ENCODE measurements around the gene ZNF417. TPM values are rescaled to one million over a fixed set of nuclear protein-coding genes. Genes with fewer than 3 reads are reported as not detected.
"Not testable (repeated sequence)": the region's sequence is repeated elsewhere in the genome, so short reads cannot be mapped to it uniquely, and the experiment has no call there.

ZNF417 gene
- total RNA-seq, 1 donor from 2014 or later, result 14.2 TPM

DNA sequence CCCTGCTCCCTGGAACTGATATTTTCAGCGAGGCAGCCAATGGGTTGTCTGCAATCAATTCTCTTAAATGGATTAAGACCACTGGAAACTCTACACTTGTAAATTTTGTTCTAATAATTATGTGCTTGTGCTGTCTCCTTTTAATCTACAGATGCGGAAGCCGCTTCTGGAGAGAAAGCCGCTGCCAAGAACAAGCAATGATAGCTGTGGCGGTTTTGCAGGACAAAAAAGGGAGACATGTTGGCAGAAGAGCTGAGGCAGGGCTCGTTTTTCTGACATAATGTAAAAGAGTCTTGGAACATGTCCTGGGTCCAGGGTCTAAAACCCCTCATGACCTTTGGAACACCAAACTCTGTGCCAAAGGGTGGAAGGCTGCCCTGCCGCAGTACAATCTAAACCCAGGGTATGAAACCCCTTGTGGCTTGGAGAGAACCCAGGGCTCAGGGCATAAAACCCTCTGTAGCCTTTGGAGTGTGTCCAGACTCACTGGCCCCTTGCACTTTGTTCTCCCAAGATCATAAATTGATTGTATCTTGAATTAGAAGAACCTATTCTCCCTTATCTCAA is 12.7 kb downstream of the ZNF417 start:
- no peak for DNase-seq (ENCODE audit: low read depth)
- H3K36me3 ChIP-seq (ENCODE audit: control insufficient read depth, insufficient read depth, low read length), result no peaks in the 10 kb centered on the region
- FAIRE-seq, result no peak
- TF ChIP-seq, protein P1, sequence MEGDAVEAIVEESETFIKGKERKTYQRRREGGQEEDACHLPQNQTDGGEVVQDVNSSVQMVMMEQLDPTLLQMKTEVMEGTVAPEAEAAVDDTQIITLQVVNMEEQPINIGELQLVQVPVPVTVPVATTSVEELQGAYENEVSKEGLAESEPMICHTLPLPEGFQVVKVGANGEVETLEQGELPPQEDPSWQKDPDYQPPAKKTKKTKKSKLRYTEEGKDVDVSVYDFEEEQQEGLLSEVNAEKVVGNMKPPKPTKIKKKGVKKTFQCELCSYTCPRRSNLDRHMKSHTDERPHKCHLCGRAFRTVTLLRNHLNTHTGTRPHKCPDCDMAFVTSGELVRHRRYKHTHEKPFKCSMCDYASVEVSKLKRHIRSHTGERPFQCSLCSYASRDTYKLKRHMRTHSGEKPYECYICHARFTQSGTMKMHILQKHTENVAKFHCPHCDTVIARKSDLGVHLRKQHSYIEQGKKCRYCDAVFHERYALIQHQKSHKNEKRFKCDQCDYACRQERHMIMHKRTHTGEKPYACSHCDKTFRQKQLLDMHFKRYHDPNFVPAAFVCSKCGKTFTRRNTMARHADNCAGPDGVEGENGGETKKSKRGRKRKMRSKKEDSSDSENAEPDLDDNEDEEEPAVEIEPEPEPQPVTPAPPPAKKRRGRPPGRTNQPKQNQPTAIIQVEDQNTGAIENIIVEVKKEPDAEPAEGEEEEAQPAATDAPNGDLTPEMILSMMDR (IDR thresholded peaks at IDR 0.05; ENCODE audit: insufficient read depth, low read length, severe bottlenecking), result no peak
- no peak overlapping the region for H3K4me3 ChIP-seq (ENCODE audit: low read depth, low read length)
- no peaks in the 10 kb centered on the region for H3K27me3 ChIP-seq (ENCODE audit: control insufficient read depth, insufficient read depth, low read length)

DNA sequence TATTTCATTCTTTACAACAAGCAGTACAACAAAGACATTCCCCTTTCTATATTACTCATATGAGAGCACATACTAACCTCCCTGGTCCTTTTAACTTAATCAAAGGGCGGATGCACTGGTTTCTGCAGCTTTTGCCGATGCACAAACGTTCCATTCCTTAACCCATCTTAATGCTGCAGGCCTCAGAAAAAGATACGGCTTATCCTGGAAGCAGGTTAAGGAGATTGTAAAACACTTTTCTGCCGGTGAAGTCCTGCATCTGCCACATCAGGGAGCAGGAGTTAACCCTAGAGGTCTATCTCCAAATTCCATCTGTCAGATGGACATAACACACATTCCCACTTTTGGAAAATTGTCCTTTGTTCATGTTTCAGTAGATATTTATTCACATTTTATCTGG is 16.1 kb downstream of the ZNF417 start:
- H3K36me3 ChIP-seq (ENCODE audit: control insufficient read depth, insufficient read depth, low read length), result no peaks in the 10 kb centered on the region
- H3K27me3 ChIP-seq (ENCODE audit: control insufficient read depth, insufficient read depth, low read length), result no peaks in the 10 kb centered on the region
- no peak for FAIRE-seq
- no peak overlapping the region for H3K4me3 ChIP-seq (ENCODE audit: low read depth, low read length)
- TF ChIP-seq, protein P1 (IDR thresholded peaks at IDR 0.05; ENCODE audit: insufficient read depth, low read length, severe bottlenecking), result no peak
- no peak for DNase-seq (ENCODE audit: low read depth)

DNA sequence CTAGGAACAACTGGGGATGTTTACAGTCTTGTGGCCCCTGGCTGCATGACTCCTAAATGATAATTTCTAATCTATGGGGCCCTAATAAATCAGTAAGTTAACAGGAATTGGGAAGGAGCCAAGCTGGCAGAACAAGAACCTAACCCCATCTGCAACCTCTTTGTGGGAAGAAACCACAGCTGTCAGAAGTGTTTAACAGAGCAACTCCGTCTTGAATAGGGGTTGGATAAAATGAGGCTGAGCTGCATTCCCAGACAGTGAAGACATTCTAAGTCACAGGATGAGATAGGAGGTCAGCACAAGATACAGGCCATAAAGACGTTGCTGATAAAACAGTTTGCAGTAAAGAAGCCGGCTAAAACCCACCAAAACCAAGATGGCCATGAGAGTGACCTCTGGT is 25.7 kb downstream of the ZNF417 start:
- H3K4me3 ChIP-seq (ENCODE audit: low read depth, low read length); FAIRE-seq; H3K27me3 ChIP-seq (ENCODE audit: control insufficient read depth, insufficient read depth, low read length); H3K36me3 ChIP-seq (ENCODE audit: control insufficient read depth, insufficient read depth, low read length): not testable (repeated sequence)
- DNase-seq (ENCODE audit: low read depth), result peak; percentile 42

DNA sequence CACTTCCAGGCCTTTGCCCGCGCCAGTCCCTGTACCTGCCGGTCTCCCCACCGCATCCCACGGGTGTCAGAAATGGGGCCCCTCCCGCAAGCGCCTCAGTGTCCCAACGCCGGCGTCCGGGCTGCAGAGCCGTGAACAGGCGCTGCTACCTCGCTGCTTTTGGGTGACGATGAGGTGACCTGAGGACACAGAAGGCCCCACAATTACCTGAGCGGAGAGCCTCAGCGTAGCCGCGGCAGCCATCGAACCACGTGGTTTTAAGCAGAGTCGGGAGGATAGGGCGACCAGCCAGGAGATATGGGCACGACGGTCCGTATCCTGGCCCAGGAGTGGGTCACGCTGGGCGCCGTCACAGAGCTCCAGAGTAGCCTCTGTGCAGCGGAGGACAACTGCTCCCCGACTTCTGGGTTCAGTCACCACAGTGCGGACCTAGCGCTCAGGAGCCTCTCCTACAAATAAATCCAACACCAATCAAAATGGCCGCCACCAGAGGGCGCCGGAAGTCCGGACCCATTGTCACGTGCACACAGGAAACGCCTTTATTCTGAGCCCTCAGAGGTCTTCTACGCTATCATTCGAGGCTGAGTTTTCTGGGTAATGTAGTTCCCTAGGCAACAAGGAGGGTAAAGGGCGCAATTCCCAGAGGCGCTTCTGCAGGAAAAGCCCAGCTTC is 27.7 kb downstream of the ZNF417 start, which contains the start of gene ZNF814:
ZNF814 (minus strand) TSS at position 478 of the 672 bp plus-strand sequence; CDS start at position 243, 235 bp downstream.
- Histone ChIP-seq H3K36me3 (ENCODE audit: control insufficient read depth, insufficient read depth, low read length) (peaks cover 2% of the 10 kb centered on the region), H3K27me3 (ENCODE audit: control insufficient read depth, insufficient read depth, low read length) (no peaks in the 10 kb centered on the region), H3K4me3 (ENCODE audit: low read depth, low read length) (peak within 1 kb of the TSS; percentile 83)
- DNase-seq (ENCODE audit: low read depth) (peak; percentile 67), FAIRE-seq (no peak)
- TF ChIP-seq, protein P1 (IDR thresholded peaks at IDR 0.05; ENCODE audit: insufficient read depth, low read length, severe bottlenecking), result peak; percentile 47

DNA sequence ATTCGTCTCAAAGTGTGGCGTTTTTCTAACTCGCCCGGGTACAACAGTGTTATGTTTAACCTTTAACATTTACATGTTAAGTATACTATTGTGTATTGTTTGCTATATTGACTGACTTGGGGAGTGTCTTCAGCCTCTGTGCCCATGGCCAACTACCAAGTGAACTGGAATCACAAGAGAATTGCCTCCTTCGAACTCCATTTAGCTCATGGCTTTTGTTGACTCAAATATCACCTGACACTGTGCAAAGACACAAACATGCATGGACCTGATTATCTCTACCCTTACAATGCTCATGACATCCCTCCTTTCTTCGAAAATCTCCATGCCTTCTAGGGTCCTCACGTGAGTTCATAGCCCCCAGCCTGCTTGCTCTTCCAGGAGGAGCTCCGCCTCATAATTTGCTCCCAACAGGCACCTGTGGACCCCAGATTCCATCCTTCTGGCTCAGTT is 28.3 kb downstream of the ZNF417 start:
- FAIRE-seq, result no peak
- Histone ChIP-seq H3K4me3 (ENCODE audit: low read depth, low read length) (peak overlapping the region; percentile 83), H3K36me3 (ENCODE audit: control insufficient read depth, insufficient read depth, low read length) (peaks cover 2% of the 10 kb centered on the region), H3K27me3 (ENCODE audit: control insufficient read depth, insufficient read depth, low read length) (no peaks in the 10 kb centered on the region)
- TF ChIP-seq, protein P1 (IDR thresholded peaks at IDR 0.05; ENCODE audit: insufficient read depth, low read length, severe bottlenecking), result no peak
- peak; percentile 54 for DNase-seq (ENCODE audit: low read depth)

DNA sequence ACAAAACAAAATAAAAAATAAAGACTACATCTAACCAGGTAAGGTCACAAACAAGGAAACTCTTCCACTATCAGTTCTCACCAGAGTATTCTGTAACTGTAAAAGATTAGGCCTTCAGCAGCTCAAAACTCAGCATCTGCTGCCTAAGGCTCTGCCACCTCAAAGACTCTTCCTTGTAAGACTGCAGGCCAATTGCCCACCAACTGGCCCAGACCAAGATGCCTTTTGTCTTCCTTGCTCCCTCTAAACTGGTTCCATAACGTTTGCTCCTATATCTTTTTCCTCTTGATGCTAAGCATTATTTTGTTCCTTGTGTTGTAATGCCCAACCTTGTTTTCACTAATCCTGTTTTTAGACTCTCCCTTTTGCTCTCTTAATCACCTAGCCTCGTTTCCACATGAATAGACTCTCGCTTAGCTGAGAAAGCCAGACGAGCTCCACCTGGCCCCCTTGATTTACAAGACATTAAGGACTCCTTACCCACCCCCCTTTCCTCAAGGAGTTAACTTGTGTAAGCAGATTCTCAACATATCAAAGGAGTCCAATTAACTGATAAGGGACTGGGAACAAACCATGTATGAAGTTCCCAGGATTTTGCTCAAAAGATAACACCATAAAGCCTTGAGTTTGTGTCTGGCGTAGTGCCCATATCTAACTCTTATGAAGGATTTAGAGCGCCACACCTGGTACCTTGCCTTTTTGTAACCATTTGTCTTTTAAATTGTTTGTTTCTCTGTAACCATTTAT is 29.0 kb downstream of the ZNF417 start:
- DNase-seq (ENCODE audit: low read depth), result peak; percentile 18
- FAIRE-seq, result no peak
- TF ChIP-seq, protein P1 (IDR thresholded peaks at IDR 0.05; ENCODE audit: insufficient read depth, low read length, severe bottlenecking), result no peak
- no peaks in the 10 kb centered on the region for H3K27me3 ChIP-seq (ENCODE audit: control insufficient read depth, insufficient read depth, low read length)
- peaks cover 2% of the 10 kb centered on the region for H3K36me3 ChIP-seq (ENCODE audit: control insufficient read depth, insufficient read depth, low read length)
- peak overlapping the region; percentile 83 for H3K4me3 ChIP-seq (ENCODE audit: low read depth, low read length)
